C4-2B (cell line): ENCODE results near the gene NHLRC2.

Experiments
- CTCF ChIP-seq: fragments of 450-650 bp; conservative IDR thresholded peaks from 2 replicates; pipeline ENCODE4 v1.5.1; 2017; ENCODE audit warnings: mild to moderate bottlenecking
- ZFX ChIP-seq: fragments of 450-650 bp; IDR thresholded peaks from 2 replicates; pipeline ENCODE4 v1.6.1; 2017

- TF ChIP-seq CTCF, result no peak
- no peak for TF ChIP-seq ZFX
Observed at GRCh38 chr10:113939212-113939860, 84.9 kb downstream of the NHLRC2 start.
